PC-9 (cell line): ENCODE measurements around the gene MAGEB2. TPM values are rescaled to one million over a fixed set of nuclear protein-coding genes. Genes with fewer than 3 reads are reported as not detected.

Experiments
- BruUV-seq: library from RNA; stranded (reverse); fragments of 400-500 nt; replicated peaks from 2 replicates; lab custom pipeline; 2021; lab: Mats Ljungman, UMichigan
- CTCF ChIA-PET: fragments of 300-600 bp; sonication (Branson Sonifier 250); formaldehyde crosslinking; loops from one replicate; lab custom pipeline; 2022; ENCODE audit warnings: antibody characterized with exemption; lab: Charles Lee
- POLR2A ChIA-PET: fragments of 300-600 bp; sonication (Branson Sonifier 250); formaldehyde crosslinking; loops from one replicate; lab custom pipeline; 2022; ENCODE audit warnings: antibody characterized with exemption; ENCODE audit not compliant: unreplicated experiment; lab: Charles Lee
- DNase-seq, 2 experiments: peaks; one replicate each; pipeline versions ENCODE4 v3.0.0 to v3.0.0-alpha.2; 2015 to 2022; ENCODE audit warnings: mixed read lengths in 1 of 2
- H2AFZ ChIP-seq: fragments of 200-600 bp; sonication (generic); 2 replicates; pipeline ENCODE4 v1.8.1; 2017; ENCODE audit warnings: antibody characterized with exemption
- H3F3A ChIP-seq: fragments of 200-600 bp; sonication (generic); 2 replicates; pipeline ENCODE4 v1.8.1; 2017; ENCODE audit warnings: antibody characterized with exemption, mild to moderate bottlenecking, low read depth; ENCODE audit not compliant: insufficient read depth
- H3K27ac ChIP-seq: fragments of 200-600 bp; sonication (generic); 2 replicates; pipeline ENCODE4 v1.6.1; 2016; ENCODE audit warnings: mixed run types
- H3K27me3 ChIP-seq: fragments of 200-600 bp; sonication (generic); 2 replicates; pipeline ENCODE4 v1.6.1; 2016; ENCODE audit warnings: low read depth, mixed run types; ENCODE audit not compliant: insufficient read depth
- H3K36me3 ChIP-seq: fragments of 200-600 bp; sonication (generic); 2 replicates; pipeline ENCODE4 v1.6.1; 2016; ENCODE audit warnings: low read depth, mixed run types
- H3K4me1 ChIP-seq: fragments of 200-600 bp; sonication (generic); replicated peaks from 2 replicates; pipeline ENCODE4 v1.6.1; 2016; ENCODE audit warnings: mixed run types; ENCODE audit not compliant: insufficient read depth
- H3K4me2 ChIP-seq: fragments of 200-600 bp; sonication (generic); 2 replicates; pipeline ENCODE4 v1.6.1; 2017; ENCODE audit warnings: mixed run types
- H3K4me3 ChIP-seq: fragments of 200-600 bp; sonication (generic); 2 replicates; pipeline ENCODE4 v1.6.1; 2016; ENCODE audit warnings: mixed run types
- H3K79me2 ChIP-seq: fragments of 200-600 bp; sonication (generic); 2 replicates; pipeline ENCODE4 v1.6.1; 2017; ENCODE audit warnings: low read depth, mixed run types
- H3K9me2 ChIP-seq: fragments of 200-600 bp; sonication (generic); 2 replicates; pipeline ENCODE4 v1.8.1; 2017; ENCODE audit warnings: mild to moderate bottlenecking; ENCODE audit not compliant: insufficient read depth
- H3K9me3 ChIP-seq: fragments of 200-600 bp; sonication (generic); 2 replicates; pipeline ENCODE4 v1.8.1; 2016; ENCODE audit warnings: low read depth; ENCODE audit not compliant: insufficient read depth
- H4K20me1 ChIP-seq: fragments of 200-600 bp; sonication (generic); 2 replicates; pipeline ENCODE4 v1.8.1; 2017; ENCODE audit not compliant: insufficient read depth
- CTCF ChIP-seq: fragments of 200-600 bp; sonication (generic); conservative IDR thresholded peaks from 2 replicates; pipeline ENCODE4 v1.6.1; 2017; ENCODE audit warnings: mixed run types, antibody characterized with exemption, mild to moderate bottlenecking, moderate library complexity
- EZH2 ChIP-seq: fragments of 200-600 bp; sonication (generic); IDR thresholded peaks from 2 replicates; pipeline ENCODE4 v1.8.0; 2017; ENCODE audit warnings: antibody characterized with exemption, low read depth
- intact Hi-C: fragments of 100-400 bp; cut with micrococcal nuclease; formaldehyde crosslinking; loops from one replicate; pipeline ENCODE4 v1.10.0; 2022; ENCODE audit not compliant: unreplicated experiment
- total RNA-seq: library from RNA; stranded (reverse); gene quantifications from 2 replicates; pipeline ENCODE4 v1.2.3, GENCODE V29; 2021

MAGEB2 gene
- total RNA-seq, 1 experiment from 2014 or later: not detected

- no peak overlapping the region for H2AFZ ChIP-seq
- ChIA-PET CTCF (no interaction called here), POLR2A (no interaction called here)
- H3K27me3 ChIP-seq: no peaks in the 10 kb centered on the region
- intact Hi-C loops: no loop called here
- H3K27ac ChIP-seq: no peak overlapping the region
- no peak overlapping the region for H3K4me2 ChIP-seq
- no peaks in the 10 kb centered on the region for H4K20me1 ChIP-seq
- H3K4me1 ChIP-seq: no peaks in the 10 kb centered on the region
- no peak for DNase-seq
- no peak for TF ChIP-seq CTCF
- no peak for TF ChIP-seq EZH2
- H3K36me3 ChIP-seq: no peaks in the 10 kb centered on the region
- H3K9me2 ChIP-seq: no peaks in the 10 kb centered on the region
- H3K4me3 ChIP-seq: no peak overlapping the region
- no TSS peak for BruUV-seq
- H3F3A ChIP-seq: no peaks in the 10 kb centered on the region
- no peaks in the 10 kb centered on the region for H3K9me3 ChIP-seq
- H3K79me2 ChIP-seq: no peaks in the 10 kb centered on the region
Measured at GRCh38 chrX:30212172-30212571, 3.2 kb upstream of the MAGEB2 start.

- no peaks in the 10 kb centered on the region for H3K27me3 ChIP-seq
- H3K36me3 ChIP-seq: no peaks in the 10 kb centered on the region
- no peaks in the 10 kb centered on the region for H4K20me1 ChIP-seq
- POLR2A ChIA-PET: interaction anchor here (0.6 kb wide), 1 partner anchor 268 kb away, joined by 3 read pairs; no protein-coding TSS in a partner anchor
- H3K4me2 ChIP-seq: no peak overlapping the region
- no TSS peak for BruUV-seq
- no peaks in the 10 kb centered on the region for H3K9me2 ChIP-seq
- H3K79me2 ChIP-seq: no peaks in the 10 kb centered on the region
- intact Hi-C loops: no loop called here
- DNase-seq: no peak
- no peaks in the 10 kb centered on the region for H3K9me3 ChIP-seq
- no peak overlapping the region for H3K4me3 ChIP-seq
- no peaks in the 10 kb centered on the region for H3F3A ChIP-seq
- no peak overlapping the region for H2AFZ ChIP-seq
- H3K27ac ChIP-seq: no peak overlapping the region
- TF ChIP-seq EZH2 (no peak), CTCF (no peak)
- H3K4me1 ChIP-seq: no peaks in the 10 kb centered on the region
- CTCF ChIA-PET: no interaction called here
Measured at GRCh38 chrX:30217465-30217864, 2.1 kb downstream of the MAGEB2 start.

GRCh38 chrX:30219372-30219771 is 4.0 kb downstream of the MAGEB2 start:
- Histone ChIP-seq H4K20me1 (no peaks in the 10 kb centered on the region), H3K4me1 (no peaks in the 10 kb centered on the region), H3K27me3 (no peaks in the 10 kb centered on the region), H3K9me2 (no peaks in the 10 kb centered on the region), H3K36me3 (no peaks in the 10 kb centered on the region), H3F3A (no peaks in the 10 kb centered on the region), H3K27ac (no peak overlapping the region), H3K79me2 (no peaks in the 10 kb centered on the region), H2AFZ (no peak overlapping the region), H3K4me3 (no peak overlapping the region), H3K9me3 (no peaks in the 10 kb centered on the region), H3K4me2 (no peak overlapping the region)
- CTCF ChIA-PET: no interaction called here
- BruUV-seq: no TSS peak
- DNase-seq: no peak
- TF ChIP-seq CTCF (no peak), EZH2 (no peak)
- POLR2A ChIA-PET: no interaction called here
- intact Hi-C loops: no loop called here
